ENCODE data around the gene AJUBA.
"Not testable (repeated sequence)": the region's sequence is repeated elsewhere in the genome, so short reads cannot be mapped to it uniquely, and the experiment has no call there.

The AJUBA gene

DNA sequence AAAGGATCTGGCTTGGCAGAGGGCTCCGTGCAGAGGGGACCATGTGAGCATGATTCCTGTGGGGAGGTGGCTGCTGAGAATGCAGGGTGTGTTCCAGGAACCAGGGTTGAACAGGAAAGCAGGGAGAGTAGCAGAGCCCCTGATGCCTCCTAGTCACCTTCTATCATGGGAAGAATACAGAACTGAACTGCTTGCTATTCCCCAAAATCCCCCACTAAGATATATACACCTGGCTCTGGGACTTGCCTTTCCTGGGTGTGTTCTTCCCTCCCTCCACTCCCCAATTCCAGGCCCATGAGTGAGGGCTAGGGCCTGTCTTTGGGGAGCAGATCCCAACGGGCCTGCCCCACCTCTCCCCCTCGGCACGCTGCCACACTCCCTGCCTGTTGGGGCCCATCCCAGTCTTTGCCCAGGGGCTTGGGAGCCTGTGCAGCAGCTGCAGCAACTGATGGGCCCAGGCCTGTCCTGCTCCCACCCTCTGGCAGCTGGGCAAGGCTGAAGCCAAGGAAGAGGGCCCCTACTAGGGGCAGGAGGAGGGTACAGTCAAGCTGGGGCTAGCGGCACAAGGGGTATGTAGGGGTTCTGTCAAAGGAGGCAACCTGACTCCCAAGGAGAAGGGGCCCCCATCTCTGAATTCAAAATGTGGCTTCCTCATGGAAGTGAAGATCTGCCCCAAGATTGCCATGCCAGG, 3.2 kb downstream of the AJUBA start:
- no peak for DNase-seq

DNA sequence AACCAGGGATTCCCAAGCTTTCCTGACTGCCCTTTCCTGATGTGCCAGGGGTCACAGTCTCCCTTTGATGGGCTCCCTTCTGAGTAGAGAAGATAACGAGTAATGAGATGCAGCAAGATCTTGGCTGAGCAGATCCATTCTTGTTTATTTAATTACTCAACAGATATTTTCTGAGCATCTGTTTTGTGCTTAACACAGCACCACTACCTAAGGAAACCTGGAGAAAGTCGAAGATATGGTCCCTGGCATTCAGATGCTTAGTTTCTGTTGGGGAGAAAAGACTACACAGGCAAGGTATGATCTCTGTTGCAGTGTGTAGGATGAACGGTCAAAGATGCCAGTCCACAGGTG, 3.9 kb downstream of the AJUBA start:
- DNase-seq = no peak

DNA sequence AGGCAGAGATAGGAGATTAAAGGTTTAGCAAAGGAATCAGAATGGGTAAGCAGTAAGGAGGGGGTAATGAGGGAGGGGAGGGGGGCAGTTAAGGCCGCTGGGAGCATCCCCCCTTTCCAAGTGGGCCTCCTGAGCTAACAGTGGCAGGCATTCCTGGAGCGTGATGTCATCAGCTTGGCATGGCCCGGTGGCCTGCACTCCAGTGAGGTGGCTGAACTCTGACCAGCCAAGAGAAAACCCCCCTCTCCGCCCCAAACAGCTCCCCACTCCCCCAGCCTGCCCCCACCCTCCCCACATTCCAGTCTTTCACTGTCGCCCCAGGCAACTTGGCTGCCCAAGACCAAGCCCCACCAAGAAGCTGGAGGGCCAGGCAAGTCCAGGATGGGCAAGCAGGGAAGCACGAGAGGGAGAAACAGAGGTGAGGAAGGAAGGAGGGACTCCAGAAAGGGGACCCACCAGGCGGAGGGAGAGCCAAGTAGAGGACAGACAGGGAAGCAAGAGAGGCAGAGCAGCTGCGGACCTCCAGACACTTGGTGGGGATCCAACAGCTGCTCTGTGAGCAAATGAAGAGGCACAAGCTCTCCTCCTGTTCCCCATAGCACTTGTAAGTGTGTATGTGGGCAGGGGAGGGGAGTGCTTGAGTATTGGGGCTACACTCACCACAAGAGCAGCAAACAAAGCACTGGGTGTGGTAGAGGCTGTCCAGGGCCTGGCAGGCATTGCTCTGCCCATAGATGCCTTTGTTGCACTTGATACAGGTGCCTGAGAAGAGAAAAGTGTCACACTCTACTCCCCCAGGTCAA, 4.5 kb downstream of the AJUBA start:
- no peak for DNase-seq

DNA sequence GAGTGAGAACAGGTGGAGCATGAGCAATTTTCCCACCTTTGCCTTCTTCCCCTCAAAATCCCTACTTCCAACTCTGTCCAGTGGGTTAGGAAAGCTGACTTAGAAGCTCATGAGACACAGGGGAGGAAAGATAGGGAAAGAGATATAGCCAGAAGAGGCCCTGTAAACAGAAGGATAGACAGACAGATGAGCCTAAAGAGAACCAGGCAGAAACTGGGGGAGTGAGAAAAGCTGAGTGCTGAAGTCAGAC, 5.0 kb downstream of the AJUBA start:
- no peak for DNase-seq

DNA sequence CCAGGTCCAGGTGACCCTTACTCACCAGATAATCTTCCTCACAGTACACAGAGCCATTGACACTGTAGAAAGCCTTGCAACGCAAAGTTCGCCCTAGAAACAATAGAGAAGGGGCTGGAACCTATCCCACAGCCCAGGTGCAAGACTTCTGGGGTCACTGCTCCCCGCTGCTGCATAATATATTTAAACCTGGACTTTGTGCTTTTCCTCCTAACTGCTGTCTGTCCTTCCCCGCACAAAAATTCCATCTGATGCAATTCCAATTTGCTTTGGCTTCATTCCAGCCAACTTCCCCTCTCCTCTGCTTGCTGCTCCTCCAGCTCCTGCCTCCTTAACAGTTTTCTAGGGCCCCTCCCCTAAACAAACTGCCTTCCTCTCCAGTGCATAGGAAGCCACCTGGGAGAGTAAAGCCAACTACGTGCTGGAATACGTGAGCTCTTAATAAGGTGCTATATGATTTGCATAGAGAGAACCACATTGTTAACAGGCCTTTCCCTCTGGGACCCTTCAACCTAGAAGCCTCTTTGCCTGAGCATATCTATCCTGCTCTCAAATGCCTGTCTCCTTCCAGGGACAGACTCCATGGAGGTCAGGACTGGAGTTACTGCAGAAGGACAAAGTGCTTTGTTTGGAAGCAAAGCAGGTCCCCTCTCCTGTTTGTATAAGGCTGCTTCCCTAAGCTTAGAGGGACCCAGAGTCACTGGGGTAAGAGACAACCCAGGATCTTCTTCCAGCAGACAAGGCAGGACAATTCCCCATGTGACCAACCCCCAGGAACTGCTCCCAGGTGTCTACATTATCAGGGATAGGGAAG, 5.5 kb downstream of the AJUBA start:
- no peak for DNase-seq

DNA sequence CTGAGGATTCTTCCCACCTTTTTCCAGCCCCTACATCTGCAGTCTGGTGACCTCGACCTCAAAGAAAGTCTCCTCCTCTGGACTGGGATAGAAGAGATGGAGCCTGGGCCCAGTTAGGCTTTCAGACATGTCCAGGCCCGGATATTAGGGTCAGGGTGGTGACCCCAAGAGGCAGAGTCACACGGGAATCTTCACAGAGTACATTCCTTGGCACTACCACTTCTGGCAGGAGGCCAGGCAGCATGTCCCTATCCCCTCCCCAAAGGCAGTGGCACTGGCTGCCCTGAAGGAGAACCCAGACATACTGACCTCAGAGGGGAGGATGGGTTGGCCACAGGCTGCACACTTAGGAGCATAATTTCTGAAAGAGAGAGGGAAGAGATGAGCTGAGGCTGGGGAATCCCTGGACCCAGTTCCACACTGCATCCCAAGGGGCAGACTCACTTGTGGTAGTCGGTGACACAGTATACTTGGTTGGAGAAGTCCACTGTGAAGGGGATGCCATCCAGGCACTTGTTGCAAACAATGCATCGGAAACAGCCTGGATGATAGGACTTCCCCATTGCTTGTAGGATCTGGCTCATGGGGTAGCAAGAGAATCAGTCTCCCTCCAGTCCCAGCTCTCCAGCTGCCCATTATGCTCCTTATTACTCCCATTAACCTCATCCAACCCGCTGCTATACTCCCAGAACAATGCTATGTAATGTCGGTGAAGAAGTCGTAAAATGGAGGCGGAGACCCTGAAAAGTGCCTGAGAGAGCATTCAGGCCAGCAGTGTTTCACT, 7.6 kb downstream of the AJUBA start:
- DNase-seq = no peak

DNA sequence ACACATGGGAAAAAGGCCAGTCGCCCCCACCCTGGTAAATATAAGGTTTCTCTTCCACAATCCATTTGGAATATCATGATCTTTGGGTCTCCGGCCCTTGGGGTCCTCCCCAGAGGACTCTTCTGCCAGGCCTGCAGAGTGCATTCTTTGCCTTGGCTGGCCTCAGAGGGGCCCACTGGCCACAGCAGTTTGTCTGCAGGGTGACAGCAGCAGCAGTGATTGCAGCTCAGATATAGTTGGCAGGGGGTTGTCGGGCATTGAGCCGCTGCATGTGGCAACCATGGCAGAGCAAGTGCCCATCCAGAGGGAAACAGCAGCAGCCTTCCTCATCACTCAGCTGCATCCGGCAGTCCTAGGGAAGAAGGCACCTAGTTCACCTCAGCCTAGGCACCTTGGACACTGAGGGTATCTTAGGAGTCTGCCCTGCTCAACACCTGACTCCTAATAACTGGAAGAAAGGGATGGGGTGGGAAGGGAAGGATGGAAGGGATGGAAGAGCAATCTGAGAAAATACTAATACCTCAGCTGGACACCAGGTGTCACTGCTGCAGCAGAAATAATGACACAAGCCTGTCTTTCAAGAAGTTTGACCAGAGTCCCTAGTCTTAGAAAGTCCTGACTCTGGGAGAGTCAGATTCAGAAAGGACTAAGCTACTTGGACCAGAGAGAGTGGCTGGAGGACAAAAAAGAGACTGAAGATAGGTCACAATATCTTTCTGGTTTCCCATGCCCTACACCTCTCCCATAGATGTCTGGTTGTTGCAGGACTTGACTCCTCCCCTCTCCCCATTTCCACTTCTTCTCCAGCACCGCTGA, 8.9 kb downstream of the AJUBA start:
- peak; percentile 40 for DNase-seq

DNA sequence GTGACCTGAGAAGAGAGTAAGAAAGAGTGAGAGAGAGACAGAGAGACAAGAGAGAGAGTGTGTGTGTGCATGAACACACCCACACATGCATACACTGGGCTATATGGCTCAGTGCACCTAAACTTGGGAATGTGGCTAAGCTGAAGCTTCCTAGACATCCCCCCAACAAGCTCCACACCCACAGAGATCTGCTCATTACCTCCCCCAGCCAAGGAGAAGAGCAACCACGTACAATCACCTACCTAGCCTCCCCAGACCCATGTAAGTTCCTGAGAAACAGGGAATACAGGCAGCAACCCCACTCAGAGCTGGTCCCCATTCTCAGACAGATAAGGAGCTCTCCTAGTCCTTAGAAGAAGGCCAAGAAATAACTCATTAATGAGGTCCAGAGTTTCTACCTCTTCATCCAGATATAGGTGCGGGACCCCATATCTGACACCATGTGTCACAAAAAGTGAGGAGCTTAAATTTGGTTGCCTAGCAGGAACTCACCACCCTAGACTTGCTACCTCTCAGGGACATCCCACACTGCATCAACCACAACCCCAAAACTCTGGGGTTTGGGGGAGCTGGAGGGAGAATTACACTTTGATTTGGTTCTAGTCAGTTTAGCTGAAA, 9.9 kb downstream of the AJUBA start:
- no peak for DNase-seq

DNA sequence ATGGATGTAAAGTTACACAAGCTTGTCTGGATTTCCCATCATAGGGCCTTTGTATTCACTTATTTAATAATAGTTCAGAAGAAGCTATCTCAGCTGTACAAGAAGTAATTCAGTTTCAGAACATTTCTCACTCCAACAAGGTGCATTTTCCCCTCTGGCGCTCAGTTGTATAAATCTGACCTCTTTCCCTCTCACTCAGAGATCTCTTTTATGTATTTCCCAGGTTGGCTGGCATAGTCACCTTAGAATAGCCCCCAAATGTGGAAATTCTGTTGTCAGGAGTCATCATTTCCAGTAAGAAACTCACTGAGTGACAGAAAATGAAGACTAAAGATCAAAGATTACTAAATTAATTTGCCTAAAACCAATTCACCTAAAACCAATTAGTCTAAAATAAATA, 11.2 kb downstream of the AJUBA start:
- no peak for DNase-seq

DNA sequence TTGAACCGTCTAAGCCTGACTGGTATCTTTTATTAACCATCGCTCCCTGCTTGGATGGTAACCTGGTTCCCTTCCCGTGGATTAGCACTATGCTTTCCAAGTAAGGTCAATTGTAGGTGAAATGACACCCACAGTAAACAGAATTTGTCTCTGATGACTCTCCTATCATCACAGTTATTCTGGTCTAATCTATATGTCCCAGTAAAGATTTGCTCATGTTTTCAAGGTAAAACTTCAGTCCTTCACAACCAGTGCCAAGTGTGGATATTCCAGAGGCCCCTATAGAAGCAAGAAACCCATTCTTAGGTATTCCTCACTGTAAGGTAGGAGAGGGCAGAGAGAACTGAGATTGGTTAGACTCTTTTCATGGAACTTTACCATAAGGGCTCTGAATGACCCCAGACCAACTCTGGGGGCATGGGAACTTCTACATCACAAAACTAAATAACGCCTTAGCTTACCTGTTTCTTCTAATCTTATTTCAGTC, 15.5 kb downstream of the AJUBA start:
- DNase-seq = no peak

DNA sequence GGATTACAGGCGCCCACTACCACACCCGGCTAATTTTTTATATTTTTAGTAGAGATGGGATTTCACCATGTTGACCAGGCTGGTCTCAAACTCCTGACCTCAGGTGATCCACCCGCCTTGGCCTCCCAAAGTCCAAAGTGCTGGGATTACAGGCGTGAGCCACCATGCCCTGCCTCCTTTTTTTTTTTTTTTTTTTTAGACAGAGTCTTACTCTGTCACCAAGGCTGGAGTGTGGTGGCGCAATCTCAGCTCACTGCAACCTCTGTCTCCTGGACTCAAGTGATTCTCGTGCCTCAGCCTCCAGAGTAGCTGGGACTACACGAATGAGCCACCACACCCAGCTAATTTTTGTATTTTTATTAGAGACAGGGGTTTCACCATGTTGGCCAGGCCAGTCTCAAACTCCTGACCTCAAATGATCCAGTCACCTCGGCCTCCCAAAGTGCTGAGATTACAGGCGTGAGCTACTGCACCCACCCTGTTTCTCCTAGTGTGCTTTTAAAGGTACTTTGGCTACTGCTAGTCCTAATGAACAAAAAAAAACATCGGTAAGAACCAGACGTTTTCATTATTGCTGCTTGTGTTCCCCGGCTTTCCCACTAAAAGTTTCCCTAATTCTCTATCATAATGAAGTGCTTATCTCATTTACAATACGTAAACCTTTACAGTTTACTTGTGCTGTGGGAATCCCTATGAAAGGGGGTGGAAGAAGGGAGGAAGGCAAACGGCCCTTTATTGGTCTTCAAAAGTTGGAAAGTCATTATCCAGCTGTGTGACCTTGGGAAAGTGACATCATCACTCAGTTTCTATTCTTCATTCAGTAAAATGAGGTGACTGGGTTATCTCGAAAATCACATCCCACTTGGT, 16.2 kb downstream of the AJUBA start:
- DNase-seq = not testable (repeated sequence)

DNA sequence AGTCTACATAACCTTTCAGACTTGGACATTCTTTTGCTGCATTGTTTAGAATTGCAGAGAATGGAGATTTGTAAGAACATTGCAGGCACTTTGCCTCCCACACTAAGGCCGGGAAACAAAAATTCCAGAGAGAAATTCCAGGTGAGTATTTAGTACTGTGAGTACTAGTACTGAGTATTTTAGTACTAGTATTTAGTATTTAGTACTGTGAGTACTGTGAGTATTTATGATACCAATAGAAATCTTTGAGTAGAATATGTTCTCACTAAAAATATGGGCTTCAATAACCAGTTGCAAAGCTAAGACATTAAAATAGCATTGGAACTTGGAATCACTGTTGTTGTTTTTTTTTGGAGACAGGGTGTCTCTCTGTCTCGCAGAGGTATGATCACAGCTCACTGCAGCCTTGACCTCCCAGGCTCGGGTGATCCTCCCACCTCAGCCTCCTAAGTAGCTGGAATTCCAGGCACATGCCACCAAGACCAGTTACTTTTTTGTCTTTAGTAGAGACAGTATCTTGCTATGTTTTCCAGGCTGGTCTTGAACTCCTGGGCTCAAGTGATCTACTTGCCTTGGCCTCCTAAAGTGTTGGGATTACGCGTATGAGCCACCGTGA, 20.2 kb downstream of the AJUBA start:
- DNase-seq = no peak

DNA sequence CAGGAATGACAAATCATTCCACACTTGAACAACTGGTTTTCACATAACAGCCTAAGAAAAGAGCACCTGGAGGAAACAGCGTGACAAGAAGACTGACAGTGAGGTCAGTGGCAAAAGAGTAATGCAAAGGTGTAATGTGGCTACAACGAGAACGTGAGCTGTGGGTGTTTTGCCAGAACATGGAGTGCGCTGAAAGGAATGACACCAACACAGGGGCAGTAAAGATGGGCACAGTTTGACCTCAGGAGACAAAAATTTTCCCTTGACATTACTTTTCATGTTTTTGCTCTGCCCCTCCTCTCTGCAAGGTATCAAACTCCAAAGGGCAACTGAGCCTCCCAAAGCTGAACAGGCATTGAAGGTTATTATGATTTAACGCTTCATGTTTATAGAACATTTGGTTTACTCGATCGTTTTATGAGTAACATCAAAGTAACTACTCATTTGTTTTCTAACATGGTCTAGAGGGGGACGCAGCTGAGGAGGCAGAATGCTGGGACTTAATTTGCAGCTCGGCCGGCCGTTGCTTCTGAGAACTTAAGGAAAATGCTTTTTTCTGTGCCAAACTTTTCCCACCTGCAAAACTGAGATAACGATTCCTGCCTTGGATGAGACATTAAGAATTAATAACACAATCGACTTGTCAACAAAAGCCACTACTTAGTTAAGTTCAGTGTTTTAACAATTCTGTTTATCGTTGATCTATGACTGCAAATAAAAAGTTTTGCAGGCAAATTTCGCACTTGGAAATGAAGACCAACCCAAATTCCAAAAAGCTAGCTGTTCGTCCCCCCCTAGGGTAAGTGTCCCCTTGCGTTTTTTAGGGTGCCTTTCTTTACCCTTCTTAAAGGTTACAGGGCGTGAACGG, 26.4 kb downstream of the AJUBA start:
- no peak for DNase-seq

DNA sequence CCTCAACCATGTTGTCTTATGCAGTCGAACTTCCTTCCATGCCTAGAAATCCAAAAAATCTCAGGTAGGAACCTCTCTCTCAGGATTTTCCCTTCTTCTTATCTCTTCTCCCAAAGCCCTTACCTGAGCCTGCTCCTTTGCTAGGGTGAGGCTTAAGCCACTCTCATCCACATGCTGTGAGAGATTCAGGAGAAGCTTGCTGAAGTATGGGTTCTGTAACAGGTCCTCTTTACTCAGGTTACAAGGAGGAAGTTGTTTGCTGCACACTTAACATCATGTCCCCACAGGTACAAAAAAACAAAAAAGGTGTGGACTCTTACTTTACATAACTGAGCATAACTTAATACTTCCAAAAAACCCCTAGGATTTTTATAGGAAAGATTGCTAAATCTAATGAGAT, 29.9 kb downstream of the AJUBA start:
- DNase-seq = no peak

DNA sequence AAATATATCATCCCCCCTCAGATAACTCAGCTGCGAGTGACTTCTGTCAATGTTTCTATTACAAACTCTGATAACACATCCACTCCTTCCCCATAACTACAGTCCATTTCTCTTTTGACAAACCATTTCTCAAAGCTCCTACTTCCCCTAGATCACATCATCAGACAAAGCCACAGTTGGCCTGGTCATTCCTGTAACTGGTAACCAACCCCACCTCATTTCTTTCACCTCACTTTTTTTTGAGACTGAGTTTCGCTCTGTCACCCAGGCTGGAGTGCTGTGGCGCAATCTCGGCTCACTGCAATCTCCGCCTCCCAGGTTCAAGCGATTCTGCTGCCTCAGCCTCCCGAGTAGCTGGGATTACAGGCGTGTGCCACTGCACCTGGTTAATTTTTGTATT, 30.6 kb downstream of the AJUBA start:
- not testable (repeated sequence) for DNase-seq

DNA sequence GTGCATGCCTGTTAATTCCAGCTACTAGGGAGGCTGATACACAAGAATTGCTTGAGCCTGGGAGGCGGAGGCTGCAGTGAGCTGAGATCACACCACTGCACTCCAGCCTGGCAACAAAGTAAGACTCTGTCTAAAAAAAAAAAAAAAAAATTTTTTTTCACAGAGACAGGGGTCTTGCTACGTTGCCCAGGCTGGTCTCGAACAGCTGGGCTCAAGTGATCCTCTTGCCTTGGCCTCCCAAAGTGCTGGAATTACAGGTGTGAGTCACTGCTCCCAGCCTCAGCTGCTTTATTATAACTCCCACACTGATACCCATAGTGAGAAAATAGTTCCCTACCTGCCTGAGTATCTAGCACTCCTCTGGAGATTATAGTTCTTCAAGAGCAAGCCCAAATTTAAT, 36.7 kb downstream of the AJUBA start:
- DNase-seq = no peak

DNA sequence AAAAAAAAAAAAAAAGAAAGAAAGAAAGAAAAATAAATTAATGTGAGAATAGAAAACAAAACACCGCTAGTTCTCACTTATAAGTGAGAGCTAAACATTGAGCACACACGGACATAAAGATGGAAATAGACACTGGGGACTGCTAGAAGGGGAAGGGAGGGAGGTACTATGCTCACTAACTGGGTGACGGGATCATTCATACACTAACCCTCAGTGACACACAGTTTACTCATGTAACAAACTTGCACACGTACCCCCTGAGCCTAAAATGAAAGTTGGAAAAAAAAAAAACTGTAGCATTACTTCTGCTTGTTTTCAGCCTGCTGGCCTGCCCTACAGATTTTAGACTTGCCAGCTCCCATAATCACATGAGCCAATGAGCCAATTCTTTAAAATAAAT, 42.7 kb downstream of the AJUBA start:
- no peak for DNase-seq

DNA sequence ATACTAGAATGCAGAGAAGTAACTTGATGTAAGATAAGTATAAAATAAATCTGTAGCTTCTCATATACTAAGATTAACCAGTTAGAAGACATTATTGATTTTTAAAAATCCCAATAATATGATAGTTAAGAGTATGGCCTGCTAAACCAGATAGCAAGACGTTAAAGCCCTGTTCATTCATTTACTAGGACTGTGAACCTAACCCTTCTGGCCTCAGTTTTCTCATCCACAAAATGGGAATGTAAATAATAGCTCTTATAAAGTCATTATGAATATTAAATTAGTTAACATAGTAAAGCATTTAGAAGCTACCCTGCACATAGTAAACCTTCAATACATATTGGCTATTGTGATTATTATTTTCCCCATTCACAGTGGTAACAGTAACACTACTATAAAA, 47.2 kb downstream of the AJUBA start:
- DNase-seq = no peak

DNA sequence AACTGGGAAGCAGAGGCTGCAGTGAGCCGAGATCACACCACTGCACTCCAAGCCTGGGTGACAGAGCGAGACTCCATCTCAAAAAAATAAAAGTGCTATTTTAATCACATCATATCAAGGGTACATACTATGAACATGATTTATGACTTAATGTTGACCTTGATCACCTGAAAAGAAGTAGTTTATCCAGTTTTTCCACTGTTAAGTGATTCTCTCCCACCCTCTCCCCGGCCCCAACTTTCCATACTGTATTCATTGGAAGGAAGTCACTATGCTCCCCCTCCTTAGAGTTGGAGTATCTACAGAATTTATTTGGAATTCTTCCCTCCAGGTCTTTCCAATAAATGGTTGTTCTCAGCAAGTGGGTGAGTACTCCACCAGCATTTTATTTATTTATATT, 50.2 kb downstream of the AJUBA start:
- DNase-seq = no peak

Data from activated CD4-positive, CD25-positive, alpha-beta regulatory T cell treated with anti-CD3 and anti-CD28 coated beads, Interleukin-2, amount 50 U/mL, for 72 hours (primary cell).